Tibial nerve (tissue), 4 donors: Measurements from ENCODE around the gene ILDR1.

Experiments used
- CTCF ChIP-seq, 5 experiments: fragments of 200-600 bp in 3 of 5; fragments of 450-650 bp in 2 of 5; sonication (generic) in 3 of 5; IDR thresholded peaks; one replicate each; pipeline ENCODE4 v1.5.1; 2016 to 2019; ENCODE audit warnings: antibody characterized with exemption in 5 of 5, mild to moderate bottlenecking in 3 of 5, moderate library complexity in 2 of 5
- EP300 ChIP-seq, 2 donors: sonication (generic); formaldehyde crosslinking; IDR thresholded peaks; one replicate each; pipeline ENCODE4 v1.6.1; 2017; ENCODE audit warnings: antibody characterized with exemption in 2 of 2, mild to moderate bottlenecking in 1 of 2
- POLR2A ChIP-seq, 2 donors: fragments of 450-650 bp; IDR thresholded peaks; one replicate each; pipeline ENCODE4 v1.6.1; 2017; ENCODE audit warnings: antibody characterized with exemption in 2 of 2, mild to moderate bottlenecking in 2 of 2, moderate library complexity in 2 of 2

DNA sequence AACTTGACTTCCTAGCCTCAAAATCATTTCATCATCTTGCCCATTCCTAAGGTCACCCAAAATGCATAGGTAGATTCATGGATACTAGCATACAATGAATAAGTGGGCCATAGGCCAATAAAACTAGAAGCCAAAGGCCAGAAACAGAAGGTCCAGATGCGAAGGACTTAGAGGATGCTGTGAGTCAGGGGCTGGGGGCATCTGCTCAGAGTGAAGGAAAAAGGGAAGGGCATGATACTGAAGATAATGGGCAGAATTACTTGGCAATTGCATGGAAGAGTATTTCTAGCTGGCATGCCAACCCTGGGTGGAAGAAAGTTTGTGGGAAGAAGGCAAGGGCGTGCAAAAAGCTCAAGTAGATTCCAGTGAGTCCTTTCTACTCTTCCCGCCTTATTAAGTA is 27.5 kb downstream of the ILDR1 start:
- TF ChIP-seq CTCF (IDR thresholded peaks at IDR 0.05) (no peak), POLR2A (IDR thresholded peaks at IDR 0.05) (no peak), EP300 (IDR thresholded peaks at IDR 0.05) (no peak)
